ENCODE data around the gene INPP4B. TPM values are rescaled to one million over a fixed set of nuclear protein-coding genes. Genes with fewer than 3 reads are reported as not detected.

INPP4B gene
- total RNA-seq, 1 experiment from 2014 or later = 0.07 TPM

- Histone ChIP-seq H3K23ac (ENCODE audit: insufficient read length, low read depth, low read length) (no peak overlapping the region), H4K5ac (ENCODE audit: insufficient read length, low read depth, low read length) (no peak overlapping the region), H3K27ac (ENCODE audit: insufficient read length, low read depth, low read length) (no peak overlapping the region), H3K79me1 (ENCODE audit: insufficient read depth, low read depth, low read length, poor library complexity, severe bottlenecking) (no peaks in the 10 kb centered on the region), H2BK12ac (ENCODE audit: insufficient read length, low read depth, low read length) (no peak overlapping the region), H3K9me3 (ENCODE audit: control insufficient read depth, low read depth, low read length) (no peaks in the 10 kb centered on the region), H3K23me2 (ENCODE audit: insufficient read length, low read depth, low read length, poor library complexity, severe bottlenecking) (no peaks in the 10 kb centered on the region), H4K20me1 (ENCODE audit: control insufficient read depth, insufficient read depth, insufficient read length) (no peaks in the 10 kb centered on the region), H4K8ac (replicated peaks; ENCODE audit: insufficient read length, low read depth, low read length) (no peak overlapping the region), H3K27me3 (ENCODE audit: insufficient read depth, low read length) (no peaks in the 10 kb centered on the region; the same call in 1 of the 2 replicates), H3K9ac (ENCODE audit: extremely low read depth, insufficient read length, low read length) (no peak overlapping the region), H3K79me2 (ENCODE audit: insufficient read depth, low read length) (no peaks in the 10 kb centered on the region), H2AK5ac (ENCODE audit: insufficient read length, low read length) (no peak overlapping the region), H3K14ac (ENCODE audit: insufficient read depth, low read length) (no peak overlapping the region), H2BK15ac (ENCODE audit: low read depth, low read length) (no peak overlapping the region), H3K18ac (ENCODE audit: insufficient read length, low read depth, low read length) (no peak overlapping the region), H3K56ac (ENCODE audit: insufficient read length, low read depth, low read length) (no peak overlapping the region), H2BK120ac (ENCODE audit: low read depth, low read length, poor library complexity, severe bottlenecking) (no peak overlapping the region), H3K4me1 (ENCODE audit: insufficient read depth, low read length) (no peaks in the 10 kb centered on the region), H3K4ac (ENCODE audit: low read depth, low read length) (no peak overlapping the region), H3K4me2 (ENCODE audit: insufficient read depth, insufficient read length, low read length) (no peak overlapping the region), H2BK20ac (ENCODE audit: low read depth, low read length, poor library complexity, severe bottlenecking) (no peak overlapping the region), H4K91ac (ENCODE audit: insufficient read length, low read depth, low read length) (no peak overlapping the region), H2BK5ac (ENCODE audit: insufficient read length, low read length) (no peak overlapping the region), H2AFZ (ENCODE audit: low read length) (no peak overlapping the region), H3T11ph (ENCODE audit: low read length) (no peak overlapping the region)
- Mint-ChIP-seq H3K27me3 (ENCODE audit: low read depth) (no peaks in the 10 kb centered on the region), H3K4me3 (no peak overlapping the region), H3K36me3 (ENCODE audit: insufficient read depth in 1 of 3, low read depth in 3 of 3) (peaks cover 0 to 5% (median 3%) of the 10 kb centered on the region in 3 experiments; a peak in 3 of 7 replicates), H3K9me3 (peaks cover 0 to 2% of the 10 kb centered on the region in 2 experiments; a peak in 1 of 5 replicates), H3K4me1 (peaks cover under 1 to 1% of the 10 kb centered on the region in 2 experiments; a peak in 3 of 4 replicates), H3K27ac (no peak overlapping the region)
- WGBS (ENCODE audit: extremely low coverage, insufficient read length, low lambda C conversion rate) = no CpG with 5 or more reads among the region's 2 CpGs
- DNase-seq = no peak
- TF ChIP-seq CTCF (conservative IDR thresholded peaks at IDR 0.05) = no peak
These were observed 553.9 kb downstream of the INPP4B start for GRCh38 chr4:142292231-142292630.

Measured in H9 (cell line).